IPS-NIHi7 (cell line): ENCODE data around the gene JAKMIP1.

ENCODE experiments used
- DNase-seq: peaks from one replicate; pipeline ENCODE4 v3.0.0; 2012; ENCODE audit warnings: mixed read lengths; ENCODE audit errors: extremely low spot score

The JAKMIP1 gene

DNA sequence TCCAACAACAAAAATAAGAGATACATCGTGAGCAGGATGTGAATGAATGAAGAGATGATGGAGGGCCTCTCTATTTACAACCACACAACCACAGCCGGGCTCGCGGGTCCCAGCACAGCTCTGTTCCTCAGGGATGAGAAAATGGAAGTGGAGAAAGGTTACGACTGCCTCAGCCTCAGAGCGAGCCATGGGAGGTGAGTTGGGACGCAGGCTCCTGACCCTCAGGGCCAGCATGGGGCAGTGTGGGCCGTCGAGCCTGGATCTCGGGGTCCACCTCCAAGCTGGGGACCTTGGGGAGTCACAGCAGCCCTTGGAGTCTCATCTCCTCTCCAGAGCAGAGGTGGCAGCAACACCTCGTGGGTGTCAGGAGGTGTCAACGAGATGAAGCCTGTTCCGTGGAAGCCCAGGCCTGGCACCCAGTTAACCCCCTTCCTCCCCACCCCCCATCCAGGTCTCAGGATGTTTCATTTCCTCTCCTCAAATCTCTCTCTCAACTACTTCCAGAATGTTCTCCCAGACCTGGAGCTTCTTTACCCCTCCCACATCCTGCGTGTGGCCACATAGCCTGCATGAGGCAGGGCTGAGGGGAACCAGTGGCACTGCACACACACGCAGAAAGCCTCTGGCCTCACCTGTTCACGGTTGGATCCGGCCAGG, 208.1 kb downstream of the JAKMIP1 start:
- no peak for DNase-seq

DNA sequence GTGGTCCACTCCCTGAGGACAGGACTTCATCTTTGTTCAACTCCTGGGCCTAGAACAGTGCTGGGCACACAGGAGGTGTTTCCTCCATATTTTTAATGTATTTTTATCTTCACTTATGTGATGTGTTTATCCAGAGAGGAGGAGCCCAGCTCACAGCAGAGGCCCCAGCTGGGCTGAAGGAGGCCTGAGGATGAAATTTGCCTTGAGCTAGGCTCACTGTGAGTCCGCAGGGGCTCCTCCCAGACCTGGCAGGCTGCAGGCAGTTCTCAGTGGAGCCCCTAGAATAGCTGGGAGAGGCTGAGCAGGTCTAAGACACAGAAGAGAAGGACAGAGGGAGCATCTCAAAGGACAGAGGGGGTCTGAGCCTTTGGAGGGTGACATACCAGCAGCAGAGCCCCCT, 208.9 kb downstream of the JAKMIP1 start:
- no peak for DNase-seq

DNA sequence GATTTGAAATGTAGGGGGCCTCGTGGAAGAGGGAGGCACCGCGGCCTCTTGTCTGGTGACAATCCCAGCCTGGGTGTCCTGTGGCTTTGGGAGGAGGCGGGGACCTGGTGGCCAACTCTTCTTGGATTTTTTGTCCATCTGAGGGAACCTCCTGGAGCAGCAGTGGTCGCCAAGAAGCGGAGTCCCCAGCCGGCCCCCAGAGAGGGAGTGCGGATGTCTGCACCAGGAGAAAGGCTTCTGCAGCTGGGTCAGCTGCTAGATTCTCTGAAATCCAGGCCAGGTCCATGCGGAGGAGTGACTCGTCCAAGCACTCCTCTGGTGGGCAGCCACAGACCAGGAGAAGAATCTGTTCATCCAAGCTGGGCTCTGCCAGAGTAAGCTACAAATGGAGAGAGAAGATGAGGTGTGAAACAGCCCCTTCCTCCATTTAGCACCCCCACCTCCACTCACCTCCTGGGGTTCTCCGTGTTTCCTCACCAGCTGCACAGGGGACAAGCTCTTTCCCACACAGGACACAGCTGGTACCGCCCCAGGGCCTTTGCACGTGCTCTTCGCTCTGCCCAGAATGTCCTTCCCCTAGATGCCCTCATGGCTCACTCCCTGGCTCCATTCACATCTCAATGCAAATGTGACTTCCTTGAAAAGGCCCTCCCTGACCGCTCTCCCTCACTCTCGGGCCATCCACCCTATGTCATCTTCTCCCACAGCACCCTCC, 209.7 kb downstream of the JAKMIP1 start:
- no peak for DNase-seq

DNA sequence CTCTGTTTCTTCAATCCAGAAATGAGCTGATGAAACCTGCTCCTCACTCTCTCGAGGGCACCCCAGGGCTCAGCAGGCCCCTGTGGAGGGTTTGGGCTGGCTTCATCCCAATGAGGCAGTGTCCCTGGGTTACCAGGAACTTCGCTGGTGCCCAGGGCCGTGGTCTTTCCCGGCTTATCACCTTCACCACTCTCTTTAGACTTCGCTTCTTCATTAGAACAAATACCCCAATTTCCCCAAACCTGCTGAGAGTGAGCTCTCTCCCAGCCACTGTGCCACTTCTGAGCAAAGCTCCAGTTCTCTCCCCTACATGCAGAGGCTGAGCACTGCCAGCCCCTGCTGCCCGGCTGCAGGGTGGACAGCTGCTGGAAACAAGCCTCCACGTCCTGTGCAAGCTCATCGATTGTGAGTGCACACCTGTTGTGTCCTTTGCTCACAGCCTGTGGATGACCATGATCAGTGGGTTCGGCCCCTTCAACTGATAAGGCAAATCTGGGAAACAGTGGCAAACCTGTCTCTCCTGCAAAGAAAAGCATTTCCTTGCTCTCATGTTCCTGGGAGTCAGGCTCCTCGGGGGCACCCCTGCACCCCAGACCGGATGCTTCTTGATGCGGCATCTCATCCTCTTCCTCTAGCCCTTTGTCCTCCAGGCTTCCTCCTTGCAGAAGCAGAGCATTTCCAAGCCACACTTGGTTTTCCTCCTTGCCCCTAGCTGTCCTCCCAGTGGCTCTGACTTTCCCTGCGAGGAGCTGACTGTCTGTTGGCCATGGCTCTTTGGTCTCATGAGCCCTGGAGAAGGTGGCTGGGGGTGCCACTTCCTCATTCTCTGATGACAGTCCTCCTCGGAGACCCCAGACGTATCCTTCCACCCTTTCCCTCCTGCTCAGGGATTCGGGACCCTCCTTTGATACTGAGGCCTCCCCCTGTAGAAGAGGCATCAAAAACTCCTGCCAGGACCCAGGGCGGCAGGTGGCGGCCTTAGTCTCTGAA, 210.8 kb downstream of the JAKMIP1 start:
- no peak for DNase-seq

GRCh38 chr4:5988086-5988845, 212.1 kb downstream of the JAKMIP1 start:
- no peak for DNase-seq

GRCh38 chr4:5984843-5985242, 215.5 kb downstream of the JAKMIP1 start:
- no peak for DNase-seq

DNA sequence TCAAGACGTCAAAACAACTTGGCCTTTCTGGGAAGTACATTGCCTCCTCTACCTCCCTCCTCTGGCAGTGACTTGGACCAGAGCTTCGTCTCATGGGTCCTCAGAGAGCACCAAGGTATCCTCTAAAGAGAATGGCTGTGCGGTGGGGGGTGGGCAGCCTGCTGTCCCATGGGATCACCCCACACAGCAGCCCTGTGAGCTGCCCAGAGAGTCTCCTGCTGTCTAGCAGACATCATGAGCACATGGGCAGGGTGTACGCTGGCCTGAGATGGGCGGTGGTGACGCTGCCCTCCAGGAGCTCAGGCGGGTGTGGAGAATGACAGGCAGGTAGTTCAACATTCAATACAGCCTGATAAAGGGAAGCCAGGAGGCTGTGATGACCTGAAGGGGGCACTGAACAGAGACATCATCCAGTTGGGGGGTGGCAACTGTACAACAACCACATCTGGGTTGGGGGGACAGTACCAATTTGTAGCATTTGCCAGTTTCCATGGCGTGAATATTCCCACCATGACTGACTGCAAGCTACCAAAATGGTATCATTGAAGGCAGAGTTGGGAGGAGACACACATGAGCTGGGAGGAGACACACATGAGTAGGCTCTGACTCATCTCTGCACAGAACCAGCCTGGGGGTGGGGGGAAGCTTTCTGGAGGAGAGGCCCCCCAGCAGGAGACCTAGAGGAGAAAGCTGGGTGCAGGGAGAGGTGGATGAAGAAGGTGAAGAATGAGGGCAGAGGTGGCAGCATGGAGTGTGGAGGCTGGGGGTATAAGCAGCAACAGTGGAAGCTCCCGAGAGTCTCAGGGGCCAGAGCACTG, 218.0 kb downstream of the JAKMIP1 start:
- DNase-seq, result no peak

GRCh38 chr4:5980436-5981155, 219.8 kb downstream of the JAKMIP1 start:
- no peak for DNase-seq

- peak; percentile 93 for DNase-seq
These were observed 220.4 kb downstream of the JAKMIP1 start for GRCh38 chr4:5979981-5980380.

DNA sequence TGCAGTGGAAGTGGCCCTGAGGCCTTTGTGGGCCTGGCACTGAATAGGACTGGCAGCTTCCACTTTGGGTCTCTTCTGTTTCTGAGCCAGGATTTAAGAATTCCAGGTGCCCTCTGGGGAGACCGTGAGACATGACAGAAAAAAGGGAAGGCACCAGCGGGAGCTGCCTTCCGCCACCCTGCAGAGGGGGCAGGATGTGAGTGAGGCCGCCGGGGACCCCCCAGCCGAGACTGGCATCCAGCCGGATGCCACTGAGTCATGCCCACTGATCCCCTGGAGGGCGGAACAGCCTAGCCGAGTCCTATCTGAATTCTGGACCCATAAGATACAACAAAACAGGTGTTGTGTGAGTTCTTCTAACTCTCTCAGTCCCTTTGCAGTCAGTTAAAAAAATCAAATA, 223.4 kb downstream of the JAKMIP1 start:
- no peak for DNase-seq

DNA sequence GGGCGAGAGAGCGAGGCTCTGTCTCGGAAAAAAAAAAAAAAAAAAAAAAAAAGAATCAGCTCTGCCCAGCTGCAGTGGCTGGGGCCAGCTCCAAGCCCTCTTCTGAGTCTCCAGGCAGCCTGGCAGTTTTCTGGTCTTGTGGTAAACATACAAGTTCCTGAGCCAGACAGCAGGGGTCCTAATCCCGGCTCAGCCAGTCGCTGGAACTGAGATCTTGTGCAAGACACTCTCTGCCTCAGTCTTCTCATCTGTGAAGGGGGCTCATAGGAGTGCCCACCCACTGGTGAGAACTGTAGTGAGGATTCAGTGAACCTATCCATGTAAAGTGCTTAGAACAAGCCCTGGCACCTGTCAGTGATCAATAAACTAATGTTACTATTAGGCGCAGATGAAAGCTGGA, 223.9 kb downstream of the JAKMIP1 start:
- no peak for DNase-seq
